Raji (cell line): ENCODE data around the gene DCAF17.

Experiments used
- POLR2A ChIP-seq: IDR thresholded peaks from 2 replicates; pipeline ENCODE4 v1.6.1; 2011; ENCODE audit warnings: low read depth, low read length, control low read depth; ENCODE audit not compliant: insufficient read depth

The DCAF17 gene

GRCh38 chr2:171480908-171481307 is 46.9 kb downstream of the DCAF17 start:
- no peak for TF ChIP-seq POLR2A

GRCh38 chr2:171482308-171482707 is 48.3 kb downstream of the DCAF17 start:
- no peak for TF ChIP-seq POLR2A

DNA sequence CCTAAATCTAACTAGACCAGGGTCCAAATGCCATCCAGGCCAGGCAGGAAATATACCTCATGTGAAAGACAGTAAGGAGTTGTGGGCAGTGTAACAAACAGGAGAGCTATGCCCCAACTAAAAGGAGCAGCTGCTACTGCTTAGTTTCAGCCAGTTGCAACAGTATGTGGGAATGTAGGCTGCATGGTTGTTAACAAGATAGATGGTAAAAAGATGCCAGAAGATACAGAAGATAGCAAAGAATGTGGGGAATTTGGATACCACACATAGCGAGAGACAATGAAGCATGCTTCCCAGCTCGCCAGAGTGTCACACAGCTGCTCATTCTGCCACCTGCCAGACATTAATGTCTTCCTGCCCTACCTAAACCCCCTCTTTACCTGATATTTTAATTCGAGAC is 48.9 kb downstream of the DCAF17 start:
- TF ChIP-seq POLR2A, result no peak

DNA sequence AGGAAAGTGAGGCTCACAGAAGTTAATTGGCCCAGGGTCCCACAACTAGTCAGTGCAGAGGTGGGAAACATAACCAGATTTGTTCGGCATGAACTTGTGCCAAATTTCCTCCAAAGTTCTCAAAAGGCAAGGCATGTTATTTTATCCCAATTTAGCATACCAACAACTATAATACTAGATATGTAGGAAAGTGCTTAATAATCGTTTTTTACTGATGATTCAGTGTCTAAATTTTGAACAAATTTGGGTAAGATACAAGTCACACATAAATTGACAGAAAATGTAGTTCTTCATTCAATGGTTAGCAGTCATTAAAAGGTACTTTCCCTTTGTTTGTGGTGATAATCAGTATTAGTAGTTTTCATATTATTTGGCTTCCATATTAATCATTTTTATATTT is 49.8 kb downstream of the DCAF17 start:
- TF ChIP-seq POLR2A, result no peak

DNA sequence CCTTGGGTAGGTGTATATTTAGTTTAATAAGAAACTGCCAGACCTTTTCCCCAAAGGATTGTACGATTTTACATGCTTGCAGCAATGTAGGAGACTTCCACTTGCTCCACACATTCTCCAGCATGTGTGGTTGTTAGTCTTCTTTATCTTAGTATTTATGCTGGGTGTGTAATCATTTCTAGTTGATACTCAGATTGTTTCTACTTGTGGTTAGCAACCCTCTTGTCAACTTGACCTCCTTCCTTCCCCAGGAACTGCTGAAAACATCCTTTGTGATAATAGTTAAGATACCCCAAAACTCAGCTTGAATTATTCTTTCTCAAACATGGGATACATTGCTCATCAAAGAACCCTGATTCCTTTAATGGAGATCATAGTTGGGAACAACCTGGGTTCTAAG is 51.1 kb downstream of the DCAF17 start:
- TF ChIP-seq POLR2A, result no peak

- TF ChIP-seq POLR2A, result no peak
Measured at GRCh38 chr2:171487201-171487600, 53.2 kb downstream of the DCAF17 start.

DNA sequence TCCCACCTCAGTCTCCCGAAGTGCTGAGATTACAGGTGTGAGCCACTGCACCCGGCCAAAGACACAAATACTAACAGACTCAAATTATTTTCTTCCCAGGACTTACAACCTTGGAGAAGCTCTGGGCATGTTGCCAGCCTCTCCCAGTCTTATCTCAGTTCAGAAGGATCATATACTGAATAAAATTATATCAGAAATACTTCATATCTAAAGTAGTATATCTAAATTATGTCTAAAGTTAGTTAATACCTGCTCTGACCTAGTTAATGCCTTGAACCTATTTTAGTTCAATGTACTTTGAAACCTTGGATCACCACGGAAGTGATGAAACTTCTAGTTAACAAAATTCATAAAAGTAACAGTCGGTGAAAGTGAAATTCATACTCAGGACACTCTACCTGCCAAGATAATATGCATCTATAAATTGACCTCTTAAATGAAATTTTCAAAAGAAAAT is 53.8 kb downstream of the DCAF17 start:
- TF ChIP-seq POLR2A, result no peak

DNA sequence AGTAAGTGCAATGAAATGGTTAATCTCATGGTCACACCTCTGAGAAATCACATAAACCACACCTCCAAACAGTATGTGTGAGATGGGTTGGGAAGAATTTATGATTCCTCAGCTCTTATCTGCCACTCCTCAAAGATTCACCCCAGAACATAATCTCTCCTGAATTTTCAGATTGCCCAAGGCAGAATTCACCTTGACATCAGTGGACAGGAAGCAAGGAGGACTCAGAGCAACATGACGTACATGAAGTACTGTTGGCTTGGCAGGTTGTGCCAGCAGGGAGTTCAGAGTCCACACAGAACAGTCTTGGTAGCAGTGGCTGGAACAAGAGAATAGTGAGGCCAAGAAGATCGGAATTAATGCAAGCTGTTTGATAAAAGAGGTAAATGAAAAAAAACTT is 56.6 kb downstream of the DCAF17 start:
- TF ChIP-seq POLR2A, result no peak

- TF ChIP-seq POLR2A, result no peak
Measured at GRCh38 chr2:171491292-171491691, 57.3 kb downstream of the DCAF17 start.

DNA sequence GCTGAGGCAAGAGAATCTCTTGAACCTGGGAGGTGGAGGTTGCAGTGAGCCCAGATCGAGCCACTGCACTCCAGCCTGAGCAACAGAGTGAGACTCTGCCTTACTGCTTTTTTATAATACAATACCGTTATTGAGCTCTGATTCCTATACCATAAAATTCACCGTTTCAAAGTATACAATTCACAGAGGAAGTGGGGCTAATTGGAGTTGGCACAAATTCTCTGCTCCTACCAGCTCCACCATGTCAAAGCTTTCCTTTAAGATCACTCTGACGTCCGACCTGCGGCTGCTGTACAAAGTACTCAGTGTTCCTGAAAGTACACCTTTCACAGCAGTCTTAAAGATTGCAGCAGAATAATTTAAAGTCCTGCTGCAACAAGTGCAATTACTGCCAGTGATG is 58.6 kb downstream of the DCAF17 start:
- TF ChIP-seq POLR2A, result no peak

- TF ChIP-seq POLR2A, result no peak
Measured at GRCh38 chr2:171505374-171505773, 71.3 kb downstream of the DCAF17 start.

GRCh38 chr2:171509945-171510731 is 76.1 kb downstream of the DCAF17 start:
- TF ChIP-seq POLR2A, result no peak

GRCh38 chr2:171512014-171512413 is 78.0 kb downstream of the DCAF17 start:
- TF ChIP-seq POLR2A, result no peak

- no peak for TF ChIP-seq POLR2A
Measured at GRCh38 chr2:171512683-171513195, 78.7 kb downstream of the DCAF17 start.

DNA sequence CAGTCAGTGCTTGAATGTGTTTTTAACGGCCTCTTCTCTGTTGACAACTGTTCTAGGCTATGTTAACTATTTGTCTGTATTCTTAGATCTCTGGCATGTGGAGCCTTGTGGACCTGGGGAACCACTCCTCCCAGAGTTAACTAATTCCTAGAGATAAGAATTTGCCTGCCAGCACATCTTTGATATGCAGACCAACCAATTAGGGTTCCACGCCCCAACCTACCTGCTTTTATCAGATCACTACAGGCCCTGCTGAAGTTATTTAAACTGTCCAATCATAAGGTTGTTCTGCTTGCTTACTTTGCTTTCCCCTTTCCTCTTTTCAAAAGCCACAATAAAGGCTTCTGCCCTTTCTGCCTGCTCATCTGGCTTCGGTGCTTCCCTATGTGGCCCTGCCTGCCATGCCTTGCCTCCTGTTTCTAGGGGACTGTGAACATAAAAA is 79.7 kb downstream of the DCAF17 start:
- TF ChIP-seq POLR2A, result no peak

- no peak for TF ChIP-seq POLR2A
Measured at GRCh38 chr2:171514908-171515582, 81.0 kb downstream of the DCAF17 start.
